ENCODE data around the gene PAPPA2.

PAPPA2 gene

GRCh38 chr1:176522310-176522845, 59.4 kb downstream of the PAPPA2 start:
- Histone ChIP-seq H3K4me2 (ENCODE audit: low read depth, low read length, poor library complexity, severe bottlenecking) (no peak overlapping the region), H3K9me3 (ENCODE audit: insufficient read depth, low read length) (no peaks in the 10 kb centered on the region), H3K79me2 (ENCODE audit: insufficient read depth, low read length) (no peaks in the 10 kb centered on the region), H3K27me3 (ENCODE audit: low read length) (no peaks in the 10 kb centered on the region; the same call in 1 of the 2 replicates), H3K9ac (ENCODE audit: low read length) (no peak overlapping the region), H3K9me2 (replicated peaks; ENCODE audit: insufficient read depth, low read length) (no peaks in the 10 kb centered on the region), H3K36me3 (ENCODE audit: low read length) (no peaks in the 10 kb centered on the region), H3F3A (ENCODE audit: insufficient read depth) (no peaks in the 10 kb centered on the region), H3K4me3 (ENCODE audit: insufficient read depth, low read length, poor library complexity, severe bottlenecking) (no peak overlapping the region), H3K27ac (ENCODE audit: low read depth, low read length) (no peak overlapping the region), H2AFZ (ENCODE audit: low read depth, low read length, severe bottlenecking) (no peak overlapping the region), H4K20me1 (ENCODE audit: low read depth, low read length) (no peaks in the 10 kb centered on the region)
- TF ChIP-seq EZH2phosphoT487 (conservative IDR thresholded peaks at IDR 0.05; ENCODE audit: low read length): no peak
- TF ChIP-seq CTCF (IDR thresholded peaks at IDR 0.05; ENCODE audit: insufficient read depth, low read length, poor library complexity, severe bottlenecking): no peak

- Histone ChIP-seq H3K27me3 (ENCODE audit: low read length) (no peaks in the 10 kb centered on the region; the same call in 1 of the 2 replicates), H3K9me3 (ENCODE audit: insufficient read depth, low read length) (no peaks in the 10 kb centered on the region), H3K9ac (ENCODE audit: low read length) (no peak overlapping the region), H3K27ac (ENCODE audit: low read depth, low read length) (no peak overlapping the region), H3K4me2 (ENCODE audit: low read depth, low read length, poor library complexity, severe bottlenecking) (no peak overlapping the region), H3K4me3 (ENCODE audit: insufficient read depth, low read length, poor library complexity, severe bottlenecking) (no peak overlapping the region), H2AFZ (ENCODE audit: low read depth, low read length, severe bottlenecking) (no peak overlapping the region), H3K36me3 (ENCODE audit: low read length) (no peaks in the 10 kb centered on the region), H4K20me1 (ENCODE audit: low read depth, low read length) (no peaks in the 10 kb centered on the region), H3K79me2 (ENCODE audit: insufficient read depth, low read length) (no peaks in the 10 kb centered on the region), H3F3A (ENCODE audit: insufficient read depth) (no peaks in the 10 kb centered on the region), H3K9me2 (replicated peaks; ENCODE audit: insufficient read depth, low read length) (no peaks in the 10 kb centered on the region)
- no peak for TF ChIP-seq EZH2phosphoT487 (conservative IDR thresholded peaks at IDR 0.05; ENCODE audit: low read length)
- TF ChIP-seq CTCF (IDR thresholded peaks at IDR 0.05; ENCODE audit: insufficient read depth, low read length, poor library complexity, severe bottlenecking): no peak
Measured at GRCh38 chr1:176529395-176530090, 66.6 kb downstream of the PAPPA2 start.

- no peaks in the 10 kb centered on the region for H4K20me1 ChIP-seq (ENCODE audit: low read depth, low read length)
Measured at GRCh38 chr1:176531036-176531435, 68.1 kb downstream of the PAPPA2 start.

More at GRCh38 chr1:176531036-176531435, 68.1 kb downstream of the PAPPA2 start:
- Histone ChIP-seq H3K9me3 (ENCODE audit: insufficient read depth, low read length) (no peaks in the 10 kb centered on the region), H3K9ac (ENCODE audit: low read length) (no peak overlapping the region), H3K9me2 (replicated peaks; ENCODE audit: insufficient read depth, low read length) (no peaks in the 10 kb centered on the region), H3K27ac (ENCODE audit: low read depth, low read length) (no peak overlapping the region), H3K4me3 (ENCODE audit: insufficient read depth, low read length, poor library complexity, severe bottlenecking) (no peak overlapping the region), H2AFZ (ENCODE audit: low read depth, low read length, severe bottlenecking) (no peak overlapping the region), H3F3A (ENCODE audit: insufficient read depth) (no peaks in the 10 kb centered on the region), H3K36me3 (ENCODE audit: low read length) (no peaks in the 10 kb centered on the region), H3K79me2 (ENCODE audit: insufficient read depth, low read length) (no peaks in the 10 kb centered on the region), H3K27me3 (ENCODE audit: low read length) (no peaks in the 10 kb centered on the region; the same call in 1 of the 2 replicates), H3K4me2 (ENCODE audit: low read depth, low read length, poor library complexity, severe bottlenecking) (no peak overlapping the region)
- TF ChIP-seq CTCF (IDR thresholded peaks at IDR 0.05; ENCODE audit: insufficient read depth, low read length, poor library complexity, severe bottlenecking) (no peak), EZH2phosphoT487 (conservative IDR thresholded peaks at IDR 0.05; ENCODE audit: low read length) (no peak)
